Hematopoietic multipotent progenitor cell treated with erythropoietin and hydrocortisone succinate and interleukin-3 and kit ligand, for 4 days (in vitro differentiated cells): ENCODE data around the gene FGFR1OP2.
"Not testable (repeated sequence)": the region's sequence is repeated elsewhere in the genome, so short reads cannot be mapped to it uniquely, and the experiment has no call there.

ENCODE experiments used
- DNase-seq: peaks from one replicate; pipeline ENCODE4 v3.0.0-alpha.2; 2015

The FGFR1OP2 gene

GRCh38 chr12:26937863-26938700 is at the start of gene FGFR1OP2, which contains the start of gene INTS13:
TSS of gene FGFR1OP2 (plus strand) at chr12:26938470. CDS start at chr12:26954159, 15,689 bp downstream.
TSS of gene INTS13 (minus strand) at chr12:26937981. CDS start at chr12:26936803, 1,178 bp downstream.
- DNase-seq: peak; percentile 100

GRCh38 chr12:26890784-26891183 is 47.5 kb upstream of the FGFR1OP2 start:
- DNase-seq: no peak

GRCh38 chr12:26891704-26892103 is 46.6 kb upstream of the FGFR1OP2 start:
- DNase-seq: no peak

DNA sequence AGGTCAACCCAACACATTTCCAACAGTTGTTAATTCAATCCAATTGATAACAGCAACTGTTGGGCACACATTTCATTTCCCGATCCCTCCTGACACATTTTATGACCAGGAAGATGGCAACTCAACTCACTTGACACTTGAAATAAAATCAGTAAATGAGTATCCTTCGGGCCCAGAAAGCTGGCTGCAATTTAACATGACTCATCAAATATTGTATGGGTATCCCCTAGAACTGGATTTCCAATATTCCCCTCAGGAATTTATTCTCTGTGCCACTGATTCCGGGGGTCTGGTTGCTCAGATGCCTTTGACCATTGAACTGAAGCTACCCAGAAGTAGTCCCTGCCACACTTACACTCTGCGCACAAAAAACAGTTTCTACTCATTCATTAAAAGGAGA is 42.6 kb upstream of the FGFR1OP2 start:
- no peak for DNase-seq

DNA sequence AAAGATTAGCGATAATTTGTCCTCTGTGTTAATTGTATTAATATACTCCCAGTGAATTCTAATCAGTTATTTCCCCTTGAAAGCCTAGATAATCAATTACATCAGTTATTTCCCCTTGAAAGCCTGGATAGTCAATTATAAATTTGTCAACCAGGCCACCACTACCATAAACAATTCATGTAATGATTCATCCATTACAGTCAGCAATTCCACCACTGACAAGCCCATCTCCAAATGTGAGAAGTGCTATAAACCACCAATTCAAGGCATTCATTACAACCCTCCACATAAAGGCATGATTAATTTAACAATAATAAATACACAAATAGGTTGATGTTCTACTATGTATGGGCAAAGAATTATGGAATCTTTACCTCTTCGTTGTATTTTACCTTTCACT is 41.4 kb upstream of the FGFR1OP2 start:
- DNase-seq: no peak

- DNase-seq: not testable (repeated sequence)
Observed at GRCh38 chr12:26903396-26903795, 34.9 kb upstream of the FGFR1OP2 start.

DNA sequence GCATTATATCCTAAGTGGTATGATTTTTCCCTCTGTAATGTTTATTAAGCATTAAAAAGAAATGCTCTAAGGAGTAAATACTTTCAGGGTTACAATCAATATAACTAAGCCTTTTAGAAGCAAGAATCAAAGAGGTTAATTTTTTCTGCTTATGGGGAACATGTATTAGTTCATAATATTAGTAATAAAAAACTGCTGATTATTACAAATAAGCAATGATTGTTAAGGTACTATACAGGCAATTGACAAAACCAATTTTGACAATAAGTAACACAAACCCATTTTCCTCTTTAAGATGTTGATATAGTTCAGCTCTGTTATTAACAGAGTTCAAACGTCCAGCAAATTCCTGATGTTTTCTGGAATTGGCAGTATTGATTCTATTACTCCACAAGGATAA is 32.2 kb upstream of the FGFR1OP2 start:
- no peak for DNase-seq

DNA sequence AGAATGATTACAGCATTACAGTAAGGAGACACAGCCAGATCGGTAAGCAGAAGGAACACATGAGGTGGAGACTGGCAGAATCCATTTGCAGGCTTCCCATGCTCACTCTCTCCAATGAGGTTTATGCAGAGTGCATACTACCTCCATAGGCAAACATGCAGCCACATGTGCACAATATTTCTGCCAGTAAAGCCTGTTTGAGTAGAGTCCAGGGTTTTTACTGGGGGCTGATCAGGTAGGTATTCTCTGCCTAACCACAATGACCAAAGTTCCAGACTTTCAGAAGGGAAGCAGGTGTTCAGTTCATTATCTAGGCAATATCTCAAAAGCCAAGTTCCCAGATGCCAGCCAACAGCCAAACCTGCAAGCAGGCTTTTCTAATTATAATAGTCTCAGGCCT is 31.6 kb upstream of the FGFR1OP2 start:
- peak; percentile 71 for DNase-seq

DNA sequence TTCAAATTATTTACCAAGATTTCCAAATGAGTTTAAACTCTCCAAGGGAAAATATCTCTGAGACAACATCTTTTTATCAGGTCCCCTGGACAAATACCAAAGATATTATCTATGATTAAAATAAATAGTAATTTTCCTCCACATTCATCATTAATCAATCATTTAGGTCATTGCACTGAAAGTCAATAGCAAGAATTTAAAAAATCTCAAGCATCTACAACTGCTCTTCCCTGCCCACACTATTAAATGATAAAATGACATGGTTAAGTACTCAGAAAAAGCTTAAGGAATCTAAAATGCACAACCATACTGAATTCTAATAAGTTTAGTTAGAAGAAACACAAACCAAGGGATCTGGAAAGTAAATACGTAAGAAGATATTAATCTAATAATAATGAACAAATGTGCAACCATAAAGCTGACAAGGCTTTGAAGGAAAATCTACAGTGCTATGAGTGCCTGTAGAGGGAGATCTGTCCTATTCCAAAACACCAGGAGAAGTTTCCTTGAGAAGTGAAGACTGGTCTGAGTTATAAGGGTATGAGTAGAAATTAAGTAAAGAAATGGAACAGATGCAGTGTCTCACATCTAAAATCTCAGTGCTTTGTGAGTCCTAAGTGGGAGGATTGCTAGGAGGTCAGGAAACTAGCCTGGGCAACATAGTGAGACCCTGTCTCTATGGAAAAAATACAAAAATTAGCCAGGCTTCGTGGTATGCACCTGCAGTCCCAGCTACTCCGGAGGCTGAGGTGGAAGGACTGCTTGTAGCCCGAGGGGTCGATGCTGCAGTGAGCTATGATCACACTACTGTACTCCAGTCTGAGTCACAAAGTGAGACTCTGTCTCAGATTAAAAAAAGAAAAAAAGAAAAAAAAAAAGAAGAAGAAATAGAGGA is 19.7 kb upstream of the FGFR1OP2 start:
- no peak for DNase-seq

DNA sequence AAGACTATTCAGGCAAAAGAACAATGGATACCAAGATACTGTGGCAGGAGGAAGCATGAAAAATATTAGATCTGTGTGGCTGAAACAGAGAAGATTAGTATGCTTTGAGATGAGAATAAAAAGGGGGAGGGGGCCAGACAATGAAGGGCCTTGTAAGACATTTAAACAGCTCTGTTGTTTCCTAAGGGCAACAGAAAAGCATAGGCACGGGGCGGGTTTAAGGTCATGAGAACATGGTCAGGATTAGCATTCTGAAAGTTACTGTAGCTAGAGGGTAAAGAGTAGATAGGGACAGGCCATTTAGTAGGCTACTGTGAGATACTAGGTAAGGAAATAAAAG is 19.1 kb upstream of the FGFR1OP2 start:
- DNase-seq: no peak

DNA sequence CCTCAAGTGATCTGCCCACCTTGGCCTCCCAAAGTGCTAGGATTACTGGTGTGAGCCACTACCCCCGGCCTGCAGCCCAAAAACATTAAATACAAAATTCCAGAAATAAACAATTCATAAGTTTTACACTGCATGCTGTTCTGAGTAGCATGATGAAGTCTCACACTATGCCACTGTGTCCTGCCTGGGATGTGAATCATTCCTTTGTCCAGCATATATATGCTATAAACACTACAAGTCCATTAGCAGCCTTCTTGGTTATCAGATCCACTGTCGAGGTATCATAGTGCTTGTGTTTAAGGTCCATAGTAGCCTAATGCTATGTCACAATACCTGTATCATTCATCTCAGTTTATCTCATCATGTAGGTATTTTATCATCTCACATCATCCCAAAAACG is 16.4 kb upstream of the FGFR1OP2 start:
- DNase-seq: no peak

DNA sequence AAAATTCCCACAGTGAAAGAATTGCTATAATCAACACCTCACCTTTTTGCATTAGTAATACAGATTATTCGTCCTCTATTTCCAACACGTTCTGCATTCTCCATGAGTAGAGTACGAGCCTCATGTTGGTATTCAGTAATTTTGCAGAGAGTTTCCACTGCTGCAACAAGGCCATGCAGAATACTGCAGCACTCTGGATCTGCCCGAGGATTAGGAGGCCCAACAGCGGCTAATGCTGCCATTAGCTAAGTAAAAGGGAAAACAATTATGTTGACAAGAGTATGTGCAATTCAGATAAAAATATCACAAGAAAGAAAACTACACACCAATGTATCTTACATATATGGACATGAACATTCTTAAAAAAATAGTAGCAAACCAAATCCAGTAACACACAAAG is 9.6 kb upstream of the FGFR1OP2 start:
- DNase-seq: no peak

GRCh38 chr12:26929590-26929989 is 8.7 kb upstream of the FGFR1OP2 start:
- DNase-seq: no peak

DNA sequence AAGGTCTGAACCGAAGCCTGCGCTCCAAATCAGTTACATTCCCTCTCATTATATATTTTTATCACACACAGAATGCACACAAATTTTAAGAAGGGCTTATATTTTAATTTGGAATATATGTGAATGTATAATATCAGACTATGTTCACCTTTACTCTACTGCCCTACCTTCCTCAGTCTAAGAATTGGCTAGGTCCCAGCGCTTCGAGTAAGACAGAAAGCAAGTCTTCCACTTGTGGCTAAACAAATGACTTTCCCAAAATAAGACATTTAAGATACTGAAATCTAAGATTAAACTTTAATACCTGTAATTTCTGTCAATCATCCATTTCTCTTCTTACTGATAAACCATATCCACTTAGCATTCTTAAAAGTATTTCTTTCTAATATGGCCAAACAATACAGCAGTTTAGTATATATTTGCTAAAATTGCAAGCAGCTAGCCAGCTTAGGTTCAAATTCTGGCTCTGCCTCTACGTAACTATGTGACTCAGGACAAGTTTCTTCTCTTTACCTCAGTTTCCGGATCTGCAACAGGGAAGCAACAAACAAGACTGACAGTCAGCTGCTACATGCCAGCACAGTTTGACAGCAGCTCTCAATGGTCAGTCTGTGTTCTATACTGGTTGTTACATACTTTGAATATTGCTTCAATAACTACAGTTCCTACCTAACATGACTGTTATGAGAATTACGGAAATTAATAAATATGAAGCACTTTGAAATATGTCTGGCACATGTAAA is 2.5 kb upstream of the FGFR1OP2 start:
- DNase-seq: peak; percentile 31

GRCh38 chr12:26936559-26937442 is 1.5 kb upstream of the FGFR1OP2 start:
- DNase-seq: peak; percentile 53

GRCh38 chr12:26937443-26937862 is 817 bp upstream of the FGFR1OP2 start:
- no peak for DNase-seq

DNA sequence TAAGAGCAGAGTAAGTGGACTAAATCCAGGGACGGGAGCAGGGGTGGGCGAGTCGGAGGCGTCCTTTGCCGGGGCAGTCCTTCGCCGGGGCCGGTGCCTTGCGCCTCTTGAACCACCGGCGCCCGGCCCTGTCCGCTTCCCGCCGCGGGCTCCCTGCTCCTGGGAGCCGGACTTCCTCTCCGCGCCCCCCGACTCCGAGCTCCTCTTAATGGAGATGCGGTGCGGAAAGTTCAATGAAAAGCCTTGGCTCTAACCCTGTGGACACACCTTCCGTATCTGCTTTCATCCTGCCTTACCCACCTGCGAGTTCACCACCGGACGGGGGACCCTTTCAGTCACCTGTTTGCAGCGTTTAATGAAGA is 412 bp downstream of the FGFR1OP2 start:
- DNase-seq: peak; percentile 53

DNA sequence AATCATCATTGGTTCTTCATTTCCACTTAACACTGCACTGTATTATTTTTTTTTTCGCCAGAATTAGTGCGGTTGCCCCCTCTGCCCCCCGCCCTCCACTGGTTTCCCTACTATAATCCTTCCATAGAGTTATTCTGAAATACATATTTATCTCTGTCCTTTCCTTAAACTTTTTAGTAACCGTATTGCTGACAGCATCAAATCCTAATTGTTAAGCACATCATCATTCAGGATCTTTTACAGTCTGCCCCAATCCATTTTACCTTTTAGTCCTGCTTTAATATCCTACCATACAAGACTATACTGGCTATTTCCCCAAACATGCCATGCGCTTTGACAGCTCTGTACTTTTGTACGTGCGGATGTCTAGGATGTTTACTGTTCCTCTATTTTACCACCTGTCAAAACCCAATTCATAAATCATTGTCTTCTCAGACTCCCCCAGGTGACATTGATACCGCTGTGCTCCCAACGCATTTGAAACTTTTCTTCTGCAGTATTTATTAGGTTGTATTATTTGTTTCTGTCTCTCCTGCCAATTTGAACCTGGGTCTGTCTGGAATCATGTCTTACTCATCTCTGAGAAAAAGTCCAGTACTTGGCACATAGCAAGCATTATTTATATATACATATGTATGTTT is 1.0 kb downstream of the FGFR1OP2 start:
- peak; percentile 48 for DNase-seq

- DNase-seq: peak; percentile 58
Observed at GRCh38 chr12:26939953-26940352, 1.7 kb downstream of the FGFR1OP2 start.

DNA sequence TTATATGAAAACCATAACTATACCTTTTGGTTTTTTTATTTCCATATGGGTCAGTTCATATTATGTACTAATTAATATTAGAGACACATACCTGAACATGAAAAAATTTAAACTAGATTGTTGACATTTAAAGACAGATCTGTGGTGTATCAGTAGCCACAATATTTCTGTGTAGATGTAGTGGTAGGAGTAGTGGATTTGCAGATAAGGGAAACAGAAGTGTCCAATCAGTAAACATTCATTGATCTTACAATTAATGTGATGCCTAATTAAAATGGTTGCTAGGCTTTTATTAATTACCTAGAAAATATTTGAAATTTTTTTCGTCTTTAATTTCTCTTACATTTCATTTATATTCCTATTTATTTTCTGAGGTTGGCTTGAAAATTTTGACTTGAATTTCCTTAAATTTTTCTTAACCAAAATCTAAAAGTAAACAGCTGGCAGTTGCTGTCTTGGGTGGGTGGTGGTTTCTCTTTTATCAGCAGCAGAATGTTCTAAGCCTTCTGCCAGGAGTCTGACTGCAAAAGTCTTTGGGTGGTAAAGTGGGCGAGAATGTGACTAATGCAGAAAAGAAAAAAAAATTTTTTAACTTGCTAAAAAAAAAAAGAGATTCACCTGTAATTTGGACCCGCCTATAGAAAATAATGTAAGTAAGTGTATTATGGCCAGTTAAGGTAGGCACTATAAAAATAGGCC is 2.4 kb downstream of the FGFR1OP2 start:
- peak; percentile 86 for DNase-seq

- DNase-seq: peak; percentile 57
Observed at GRCh38 chr12:26941215-26941594, 2.9 kb downstream of the FGFR1OP2 start.
